Thoracic aorta (tissue), 2 donors: Measurements from ENCODE around the gene KRT32. TPM values are rescaled to one million over a fixed set of nuclear protein-coding genes. Genes with fewer than 3 reads are reported as not detected.

Experiments
- ATAC-seq: fragments of 150-250 bp; one replicate; pipeline ENCODE4 v1.8.0; 2017; ENCODE audit warnings: low read depth; ENCODE audit not compliant: insufficient number of reproducible peaks, low FRiP score
- DNase-seq: peaks from one replicate; pipeline ENCODE4 v3.0.0-alpha.2; 2020; ENCODE audit warnings: low spot score
- H3K27ac ChIP-seq, 2 donors: fragments of 200-600 bp; sonication (generic); 1 replicate in 1 of 2; 2 replicates in 1 of 2; pipeline ENCODE4 v1.5.1; 2016; ENCODE audit warnings: mild to moderate bottlenecking in 2 of 2, moderate library complexity in 2 of 2
- H3K27me3 ChIP-seq: fragments of 200-600 bp; sonication (generic); replicated peaks from 2 replicates; pipeline ENCODE4 v1.6.0; 2016; ENCODE audit warnings: mild to moderate bottlenecking; ENCODE audit not compliant: insufficient read depth
- H3K36me3 ChIP-seq: fragments of 200-600 bp; sonication (generic); one replicate; pipeline ENCODE4 v1.5.1; 2016
- H3K4me1 ChIP-seq, 2 donors: fragments of 200-600 bp; sonication (generic); 1 replicate in 1 of 2; 2 replicates in 1 of 2; pipeline versions ENCODE4 v1.5.1 to v1.6.0; 2016; ENCODE audit warnings: low read depth in 2 of 2, mild to moderate bottlenecking in 1 of 2; ENCODE audit not compliant: control insufficient read depth in 1 of 2
- H3K4me3 ChIP-seq: fragments of 200-600 bp; sonication (generic); 2 replicates; pipeline ENCODE4 v1.5.1; 2016; ENCODE audit warnings: mild to moderate bottlenecking
- H3K9me3 ChIP-seq: fragments of 200-600 bp; sonication (generic); 2 replicates; pipeline ENCODE4 v1.5.1; 2016
- total RNA-seq, 2 donors: library from RNA; depleted of rRNA; stranded (reverse); fragments of >200 nt; gene quantifications; one replicate each; pipeline versions ENCODE4 v1.1.0 to v1.2.3, GENCODE V29; 2016
- TF ChIP-seq, protein P1 (sequence below): fragments of 200-600 bp; sonication (generic); IDR thresholded peaks from one replicate; pipeline ENCODE4 v1.5.1; 2019; ENCODE audit warnings: antibody characterized with exemption

Gene KRT32
- total RNA-seq, 2 donors from 2014 or later, result not detected

GRCh38 chr17:41489531-41489930 is 22.3 kb upstream of the KRT32 start, which contains the start of gene KRT36:
Gene KRT36 (minus strand): TSS chr17:41489910. CDS start chr17:41489864, 46 bp downstream.
- DNase-seq (no peak), ATAC-seq (no peak)
- TF ChIP-seq, protein P1, sequence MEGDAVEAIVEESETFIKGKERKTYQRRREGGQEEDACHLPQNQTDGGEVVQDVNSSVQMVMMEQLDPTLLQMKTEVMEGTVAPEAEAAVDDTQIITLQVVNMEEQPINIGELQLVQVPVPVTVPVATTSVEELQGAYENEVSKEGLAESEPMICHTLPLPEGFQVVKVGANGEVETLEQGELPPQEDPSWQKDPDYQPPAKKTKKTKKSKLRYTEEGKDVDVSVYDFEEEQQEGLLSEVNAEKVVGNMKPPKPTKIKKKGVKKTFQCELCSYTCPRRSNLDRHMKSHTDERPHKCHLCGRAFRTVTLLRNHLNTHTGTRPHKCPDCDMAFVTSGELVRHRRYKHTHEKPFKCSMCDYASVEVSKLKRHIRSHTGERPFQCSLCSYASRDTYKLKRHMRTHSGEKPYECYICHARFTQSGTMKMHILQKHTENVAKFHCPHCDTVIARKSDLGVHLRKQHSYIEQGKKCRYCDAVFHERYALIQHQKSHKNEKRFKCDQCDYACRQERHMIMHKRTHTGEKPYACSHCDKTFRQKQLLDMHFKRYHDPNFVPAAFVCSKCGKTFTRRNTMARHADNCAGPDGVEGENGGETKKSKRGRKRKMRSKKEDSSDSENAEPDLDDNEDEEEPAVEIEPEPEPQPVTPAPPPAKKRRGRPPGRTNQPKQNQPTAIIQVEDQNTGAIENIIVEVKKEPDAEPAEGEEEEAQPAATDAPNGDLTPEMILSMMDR, result no peak
- no peaks in the 10 kb centered on the region for H3K27me3 ChIP-seq
- H3K4me3 ChIP-seq, result no peak within 1 kb of the TSS
- H3K9me3 ChIP-seq, result no peaks in the 10 kb centered on the region
- H3K36me3 ChIP-seq, result no peaks in the 10 kb centered on the region
- H3K4me1 ChIP-seq, result peaks cover 5 to 9% of the 10 kb centered on the region in 2 donors
- H3K27ac ChIP-seq, result no peak within 1 kb of the TSS

GRCh38 chr17:41486809-41487530 is 19.8 kb upstream of the KRT32 start:
- H3K36me3 ChIP-seq, result no peaks in the 10 kb centered on the region
- no peaks in the 10 kb centered on the region for H3K9me3 ChIP-seq
- ATAC-seq (no peak), DNase-seq (no peak)
- H3K4me1 ChIP-seq, result no peaks in the 10 kb centered on the region
- no peak overlapping the region for H3K27ac ChIP-seq
- H3K4me3 ChIP-seq, result no peak overlapping the region
- TF ChIP-seq, protein P1, result peak; percentile 28
- no peaks in the 10 kb centered on the region for H3K27me3 ChIP-seq

- TF ChIP-seq, protein P1, result no peak
- H3K36me3 ChIP-seq, result no peaks in the 10 kb centered on the region
- H3K27me3 ChIP-seq, result no peaks in the 10 kb centered on the region
- DNase-seq (no peak), ATAC-seq (no peak)
- H3K4me3 ChIP-seq, result no peak overlapping the region
- H3K27ac ChIP-seq, result no peak overlapping the region
- no peaks in the 10 kb centered on the region for H3K9me3 ChIP-seq
- H3K4me1 ChIP-seq, result no peaks in the 10 kb centered on the region
Observed at GRCh38 chr17:41486316-41486715, 19.1 kb upstream of the KRT32 start.

- TF ChIP-seq, protein P1, result no peak
- DNase-seq, result no peak
- ATAC-seq, result no peak
Observed at GRCh38 chr17:41484920-41485904, 18.0 kb upstream of the KRT32 start.

More at GRCh38 chr17:41484920-41485904, 18.0 kb upstream of the KRT32 start:
- Histone ChIP-seq H3K27me3 (no peaks in the 10 kb centered on the region), H3K9me3 (no peaks in the 10 kb centered on the region), H3K4me1 (no peaks in the 10 kb centered on the region), H3K36me3 (no peaks in the 10 kb centered on the region), H3K4me3 (no peak overlapping the region), H3K27ac (no peak overlapping the region)
